GM19438 (cell line): Measurements from ENCODE around the gene EIF3F.

Experiments
- ATAC-seq: cut with Tn5 transposase; IDR thresholded peaks from one replicate; pipeline ENCODE4 v1.9.1; 2021; ENCODE audit warnings: low read depth; ENCODE audit not compliant: unreplicated experiment

EIF3F gene

DNA sequence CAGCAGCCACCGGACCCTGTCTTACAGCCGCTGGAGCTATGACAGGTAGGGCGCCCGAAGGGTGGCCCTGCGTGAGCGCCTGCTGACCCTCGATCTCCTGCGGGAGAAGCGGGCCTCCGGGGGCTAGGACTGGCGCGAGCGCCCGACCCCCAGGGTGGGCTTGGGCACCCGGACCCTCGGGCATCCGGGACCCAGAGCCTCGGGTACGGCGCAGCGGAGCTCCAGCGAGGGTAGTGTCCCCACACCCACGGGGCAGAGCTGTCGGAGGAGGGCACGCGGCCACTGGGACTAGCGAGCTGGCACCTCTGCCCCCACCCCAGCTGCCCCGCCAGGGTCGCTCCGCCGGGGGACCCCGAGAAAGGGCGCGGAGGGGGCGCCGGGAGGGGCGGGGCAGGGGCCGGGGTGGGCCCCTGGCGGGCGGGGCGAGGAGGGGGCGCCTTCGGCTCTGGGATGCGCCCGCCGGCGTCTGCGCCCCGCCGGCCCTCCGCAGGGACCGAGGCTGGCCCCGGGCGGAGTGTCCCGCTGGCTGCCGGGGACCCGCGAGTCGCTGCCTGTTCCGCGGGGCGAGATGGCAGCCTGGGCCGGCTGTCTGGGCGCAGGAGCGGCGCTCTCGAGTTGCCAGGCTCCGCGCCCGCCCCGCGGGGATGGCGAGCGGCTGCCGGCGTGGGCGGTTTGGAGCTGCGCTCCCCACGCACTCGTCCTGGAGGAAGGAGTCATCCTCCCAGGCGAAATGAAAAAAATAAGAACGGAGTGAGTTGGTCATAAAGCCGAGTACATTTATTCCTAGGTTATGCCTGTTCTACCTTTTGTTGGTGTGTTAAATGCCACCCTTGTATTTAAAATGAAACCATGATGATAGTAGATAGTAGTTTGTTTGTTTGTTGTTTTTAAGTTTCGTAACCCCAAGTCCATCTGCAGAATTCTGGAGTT is 32.4 kb downstream of the EIF3F start:
- no peak for ATAC-seq

DNA sequence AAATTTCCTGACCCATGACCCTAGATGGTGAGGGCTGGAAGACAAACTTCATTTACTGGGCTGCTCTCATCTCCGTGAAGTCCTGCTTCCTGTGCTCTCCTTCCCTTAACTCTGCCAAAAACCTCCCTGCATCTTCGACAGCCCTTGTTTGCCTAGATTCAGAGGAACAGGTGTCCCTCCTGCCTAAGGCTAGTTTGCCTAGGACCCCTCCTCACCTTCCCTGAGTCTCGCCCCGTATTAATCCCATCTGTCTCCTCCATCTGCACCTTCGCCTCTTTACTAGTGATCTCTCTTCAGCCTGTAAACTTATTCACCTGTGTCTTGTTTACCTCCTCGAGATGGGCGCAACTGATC is 33.1 kb downstream of the EIF3F start:
- ATAC-seq = no peak

DNA sequence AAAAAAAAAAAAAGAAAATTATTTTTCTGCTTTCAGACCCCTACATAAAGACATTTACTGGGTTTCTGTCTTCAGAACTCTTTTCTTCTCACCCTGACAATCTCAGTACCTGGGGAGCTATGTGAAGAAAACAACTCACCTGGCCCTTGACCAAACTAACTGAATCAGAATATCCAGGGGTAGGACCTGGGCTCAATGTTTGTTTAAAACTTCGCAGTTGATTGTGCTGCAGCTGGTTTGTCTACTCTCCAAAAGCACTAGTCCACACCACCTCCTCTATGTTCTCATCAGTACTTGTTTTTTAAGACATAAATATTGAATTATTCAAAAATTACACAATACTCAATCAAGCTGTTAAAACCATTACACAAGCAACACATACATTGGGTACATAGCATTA is 34.8 kb downstream of the EIF3F start:
- ATAC-seq = no peak

DNA sequence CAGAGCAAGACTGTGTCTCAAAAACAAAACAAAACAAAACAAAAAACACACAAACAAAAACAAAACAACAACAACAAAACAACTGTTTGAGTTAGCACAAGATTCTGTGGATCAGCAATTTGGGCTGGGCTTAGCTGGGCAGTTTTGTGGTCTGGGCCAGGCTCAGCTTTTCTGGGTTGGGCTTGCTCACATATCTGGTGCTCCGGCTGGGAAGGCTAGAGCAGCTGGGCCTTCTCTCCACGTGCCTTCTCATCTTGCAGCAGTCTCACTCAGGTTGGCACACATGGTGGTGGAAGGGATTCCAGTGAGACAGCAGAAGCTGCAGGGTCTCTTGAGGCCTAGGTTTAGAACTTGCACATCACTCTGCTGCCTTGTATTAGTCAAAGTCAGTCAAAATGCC is 35.7 kb downstream of the EIF3F start:
- ATAC-seq = no peak

DNA sequence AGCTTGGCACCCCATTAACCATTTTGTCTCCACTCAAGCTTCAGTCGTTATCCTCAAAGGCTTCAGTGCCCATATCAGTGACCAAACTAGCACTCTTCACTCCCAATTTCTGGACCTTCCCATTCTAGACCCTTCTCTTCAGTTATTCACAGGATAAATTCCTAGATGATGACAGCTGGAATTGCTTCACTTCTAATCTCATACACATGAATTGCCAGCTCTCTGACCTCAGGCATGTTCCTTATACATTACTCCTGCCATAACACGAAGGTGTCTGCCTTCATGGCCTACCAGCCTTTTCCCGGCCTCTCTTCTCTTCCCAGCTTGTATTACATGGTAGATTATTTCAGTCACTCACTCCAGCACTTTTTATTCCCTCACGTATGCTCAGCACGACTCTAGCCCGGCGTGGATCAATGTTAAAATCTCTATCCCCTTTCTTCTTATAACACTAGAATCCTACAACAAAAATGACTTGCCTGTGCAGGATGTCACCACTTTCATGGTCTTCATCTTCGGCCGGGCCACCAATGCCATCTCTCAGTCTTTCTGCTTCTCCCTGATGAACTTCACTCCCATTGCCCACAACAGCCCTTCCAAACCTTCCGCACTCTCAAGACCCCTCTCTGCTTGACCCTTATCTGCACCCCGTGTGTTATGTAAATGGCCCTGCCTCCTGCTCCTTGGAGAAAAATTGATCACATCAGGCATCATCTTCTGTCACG is 36.9 kb downstream of the EIF3F start:
- ATAC-seq = no peak

DNA sequence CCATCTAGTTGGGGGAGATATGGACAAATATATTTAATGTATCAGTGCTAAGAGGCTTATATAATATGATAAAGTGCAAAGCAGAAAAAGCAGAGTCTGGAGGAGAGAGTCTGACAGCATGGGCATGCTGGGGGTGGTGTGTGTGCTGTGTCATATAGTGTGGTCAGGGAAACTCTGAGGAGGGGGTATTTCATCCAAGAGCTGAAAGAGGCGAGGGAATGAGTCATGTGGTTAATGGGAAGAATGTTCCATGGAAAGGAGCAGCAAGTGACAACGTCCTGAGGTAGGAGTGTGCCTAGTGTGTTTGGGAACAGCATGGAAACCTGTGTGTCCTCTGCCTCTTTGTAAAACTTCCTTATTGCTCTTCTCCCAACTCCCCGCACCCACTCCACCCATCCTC is 38.0 kb downstream of the EIF3F start:
- no peak for ATAC-seq

DNA sequence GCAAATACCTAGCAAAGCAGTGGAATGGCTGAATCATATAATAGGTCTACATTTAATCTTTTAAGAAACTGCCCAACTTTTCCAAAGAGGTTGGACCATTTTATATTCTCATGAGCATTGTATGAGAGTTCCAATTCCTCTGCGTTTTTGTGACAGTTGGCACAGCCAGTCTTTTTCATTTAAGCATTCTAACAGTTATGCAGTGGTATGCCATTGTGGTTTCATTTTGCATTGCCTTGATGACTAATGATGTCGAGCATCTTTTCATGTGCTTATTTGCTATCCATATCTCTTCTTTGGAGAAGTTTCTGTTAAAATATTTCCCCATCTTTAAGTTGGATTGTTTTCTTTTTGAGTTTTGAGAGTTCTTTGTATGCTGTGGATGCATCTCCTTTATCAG is 38.7 kb downstream of the EIF3F start:
- ATAC-seq = no peak

DNA sequence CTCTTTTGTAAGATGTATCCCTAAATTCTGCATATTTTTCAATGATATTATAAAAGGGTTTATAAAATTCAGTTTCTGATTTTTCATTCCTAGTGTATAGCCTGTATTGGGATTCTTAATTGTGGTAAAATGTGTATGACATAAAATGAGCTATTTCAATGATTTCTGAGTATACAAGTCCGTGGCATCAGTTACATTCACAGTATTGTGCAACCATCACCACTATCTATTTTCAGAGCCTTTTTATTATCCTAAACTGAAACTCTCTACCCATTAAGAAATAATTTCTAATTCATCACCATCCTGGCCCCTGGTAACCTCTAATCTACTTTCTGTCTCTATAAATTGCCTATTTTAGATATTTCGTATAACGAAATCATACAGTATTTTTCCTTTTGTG is 39.8 kb downstream of the EIF3F start:
- no peak for ATAC-seq

DNA sequence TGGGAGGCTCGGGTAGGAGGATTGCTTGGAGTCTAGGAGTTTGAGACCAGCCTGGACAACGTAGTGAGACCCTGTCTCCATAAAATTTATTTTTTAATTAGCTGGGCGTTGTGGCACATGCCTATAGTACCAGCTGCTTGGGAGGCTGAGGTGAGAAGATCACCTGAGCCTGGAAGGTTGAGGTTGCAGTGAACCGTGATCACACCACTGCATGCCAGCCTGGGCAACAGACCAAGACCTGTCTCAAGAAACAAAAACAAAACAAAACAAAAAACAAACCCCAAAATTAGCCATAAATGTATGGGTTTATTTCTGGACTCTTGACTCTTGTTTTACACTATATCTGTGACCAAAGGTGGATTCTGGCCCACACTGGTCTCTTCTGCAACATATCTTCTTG is 41.6 kb downstream of the EIF3F start:
- ATAC-seq = no peak

DNA sequence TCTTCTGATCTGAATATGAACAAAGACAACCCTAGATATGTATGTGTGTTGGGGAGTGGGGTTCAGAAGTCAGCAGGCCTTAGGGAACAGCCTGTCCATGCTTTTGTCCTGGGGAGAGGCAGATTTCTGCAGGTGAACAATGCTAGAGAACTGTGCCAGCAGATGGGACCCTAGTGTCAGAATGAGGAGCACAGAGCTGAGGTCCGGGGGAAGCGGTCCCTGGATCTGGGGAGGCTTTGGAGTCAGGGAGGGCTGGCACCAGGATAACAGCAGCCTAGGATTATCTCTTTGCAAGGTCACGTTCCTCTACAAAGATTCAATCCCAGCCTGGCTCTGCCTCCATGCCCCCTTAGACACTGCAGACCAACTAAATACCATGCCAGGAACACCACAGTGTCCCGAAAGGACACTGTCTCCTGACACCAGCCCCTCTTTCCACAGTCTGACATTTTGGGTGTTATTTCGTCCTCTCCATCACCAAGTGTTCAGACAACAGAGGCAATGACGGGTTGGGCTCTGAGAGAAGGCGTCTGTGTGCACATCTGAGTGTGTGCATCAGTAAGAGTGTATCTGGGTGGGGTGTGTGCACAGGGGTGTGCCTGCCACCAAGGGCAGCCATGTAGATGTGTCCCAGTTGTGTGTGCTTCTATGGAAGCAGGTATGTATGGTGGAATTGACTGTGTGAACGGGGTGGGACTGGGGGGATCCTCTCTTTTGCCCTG is 43.5 kb downstream of the EIF3F start:
- ATAC-seq = no peak

DNA sequence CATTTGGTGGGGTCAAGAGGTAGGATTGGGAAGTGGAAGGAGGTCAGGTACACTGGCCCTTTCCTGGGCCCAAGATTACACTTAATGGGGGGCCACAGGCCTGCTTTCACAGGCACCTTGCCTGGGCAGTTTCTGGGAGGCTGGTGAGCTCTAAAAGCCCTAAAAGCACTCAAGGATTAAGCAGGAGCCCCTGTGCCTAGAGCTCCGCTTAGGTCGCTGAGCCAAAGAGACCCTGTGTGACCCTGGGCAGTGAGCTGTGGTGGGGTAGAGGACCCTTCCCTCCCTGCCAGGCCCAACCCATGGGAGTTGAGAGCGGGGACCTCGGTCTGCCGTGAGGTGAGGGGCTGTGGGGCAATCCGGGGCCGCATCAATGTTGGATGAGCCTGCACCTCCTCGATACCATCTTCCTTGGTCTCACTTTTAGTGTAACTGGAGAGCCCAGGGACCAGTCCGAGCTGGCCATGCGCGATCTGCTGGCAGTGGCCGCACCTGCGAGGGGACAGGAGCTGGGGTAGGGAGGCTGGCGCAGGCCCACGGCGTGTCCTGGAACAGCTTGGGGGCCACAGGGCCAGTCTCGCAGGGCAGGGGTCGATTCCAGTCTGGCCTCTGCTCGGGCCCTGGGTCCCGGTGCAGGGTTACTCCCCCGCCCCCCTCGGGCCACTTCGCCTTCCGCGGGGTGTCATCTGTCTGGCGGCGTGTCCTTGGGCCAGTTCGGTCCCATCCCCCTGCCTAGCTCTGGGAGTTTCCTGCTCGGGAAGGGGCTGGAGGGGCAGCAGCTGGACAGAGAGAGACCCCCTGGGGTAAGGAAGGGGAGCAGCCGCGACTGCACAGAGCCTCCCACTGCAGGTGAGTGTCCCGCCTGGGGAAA is 44.3 kb downstream of the EIF3F start:
- no peak for ATAC-seq

DNA sequence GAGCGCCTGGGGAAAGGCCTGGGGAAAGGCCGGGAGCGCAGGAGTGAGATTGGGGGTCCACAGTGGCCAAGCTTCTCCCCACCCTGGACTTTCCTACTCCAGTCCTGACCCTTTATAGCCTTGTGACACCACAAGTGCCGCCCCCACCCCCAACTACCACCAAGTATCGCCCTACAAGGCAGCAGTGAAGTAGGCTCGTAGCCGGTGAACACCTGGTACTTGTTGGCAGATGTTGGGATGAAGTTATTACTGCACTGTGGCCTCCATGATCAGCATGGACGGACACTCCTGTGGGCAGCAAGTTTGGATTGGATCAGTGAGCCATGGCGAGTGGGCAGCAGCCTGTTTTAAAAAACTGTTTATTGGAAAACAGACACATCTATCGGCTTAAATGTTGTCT is 45.0 kb downstream of the EIF3F start:
- ATAC-seq = no peak

DNA sequence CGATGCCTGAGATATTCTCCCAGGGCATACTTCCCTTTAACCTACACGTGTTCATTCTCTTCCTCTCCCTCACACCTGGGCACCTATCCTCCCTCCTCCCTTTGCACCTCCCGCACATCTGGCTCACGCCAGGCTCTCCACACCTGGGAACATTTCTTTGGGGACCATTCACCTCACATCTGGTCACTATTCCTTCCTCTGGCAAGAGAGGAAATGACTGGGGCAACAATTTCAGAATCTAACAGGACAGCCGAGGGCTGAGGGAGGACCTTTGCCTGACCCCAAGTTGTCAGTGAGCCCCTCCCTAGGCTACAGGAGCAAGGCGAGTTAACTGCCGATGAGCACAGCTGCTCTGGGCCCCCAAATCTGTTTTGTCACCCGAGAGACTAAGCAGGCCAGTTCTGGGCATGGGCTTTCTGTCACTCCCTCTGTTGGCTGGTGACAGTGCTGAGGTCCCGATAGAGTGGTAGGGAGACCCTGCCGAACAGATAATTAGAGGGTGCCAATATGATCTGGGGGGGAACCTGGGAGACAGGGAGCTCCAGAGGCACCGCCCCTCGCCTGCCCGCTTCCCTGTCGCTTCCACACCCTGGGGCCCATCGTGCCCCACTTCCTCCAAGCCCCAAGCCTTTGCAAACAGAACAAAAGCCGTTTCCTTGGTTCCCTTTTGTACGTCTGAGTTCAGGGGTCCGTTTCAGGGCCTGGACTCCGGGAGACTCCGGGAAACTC is 45.6 kb downstream of the EIF3F start:
- ATAC-seq = no peak

DNA sequence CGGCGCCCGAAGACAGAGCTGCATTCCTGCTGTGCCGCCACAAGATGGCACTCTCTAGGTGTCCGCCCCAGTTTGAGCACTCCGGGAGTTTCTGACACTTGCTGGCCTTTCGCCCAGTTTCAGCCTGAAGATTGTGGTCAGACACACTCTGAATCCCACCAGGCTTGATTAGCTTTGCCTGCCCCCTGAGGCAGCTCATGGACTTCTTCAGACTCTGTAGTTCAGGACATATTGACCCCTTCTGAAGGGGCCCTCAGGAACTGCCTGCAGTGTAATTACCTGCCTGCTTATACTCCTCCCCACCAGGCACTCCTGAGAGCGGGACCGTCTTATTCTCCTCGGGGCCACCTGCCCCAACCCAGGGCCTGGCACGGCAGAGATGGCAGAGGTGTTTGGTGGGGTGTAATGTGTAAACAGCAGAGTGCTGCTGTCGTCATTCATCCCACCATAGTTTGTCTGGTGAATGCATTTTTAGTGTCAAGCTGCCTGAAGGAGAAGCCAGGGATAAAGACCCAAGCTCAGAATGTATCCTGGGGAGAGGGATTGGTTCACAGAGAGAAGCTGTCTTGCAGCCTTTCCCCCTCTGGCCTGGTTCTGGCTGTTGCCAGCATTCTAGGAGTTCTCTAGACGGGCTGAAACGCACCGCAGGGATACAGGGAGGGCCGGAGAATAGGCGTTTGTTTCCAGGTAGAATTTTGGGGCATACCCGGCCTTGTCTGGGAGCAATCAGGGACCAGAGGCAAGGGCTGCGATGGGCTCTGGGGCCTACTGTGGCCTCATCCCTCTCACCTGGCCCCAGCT is 46.4 kb downstream of the EIF3F start:
- no peak for ATAC-seq

DNA sequence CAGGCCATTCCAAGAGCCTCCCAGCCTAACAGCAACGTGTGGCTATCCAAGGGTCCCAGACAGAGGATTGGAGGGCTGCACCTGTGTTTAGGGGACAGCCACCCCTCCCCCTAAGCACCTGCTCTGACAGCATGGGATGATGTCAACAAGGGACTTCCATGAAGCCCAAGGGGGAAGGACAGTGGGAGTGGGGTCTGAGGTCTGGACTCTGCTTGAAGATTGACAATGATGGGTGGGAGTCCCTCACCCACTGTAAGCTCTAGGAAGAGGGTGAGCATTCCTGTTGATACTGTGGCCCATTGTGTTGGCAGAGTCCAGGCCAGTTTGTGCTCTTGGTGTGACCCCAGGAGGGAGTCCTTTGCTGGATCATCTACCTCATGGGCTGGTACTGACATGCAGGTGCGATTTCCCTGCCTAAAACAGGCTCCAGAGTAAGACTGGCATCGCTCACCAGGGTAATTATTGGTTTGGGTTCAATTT is 47.0 kb downstream of the EIF3F start:
- ATAC-seq = no peak

DNA sequence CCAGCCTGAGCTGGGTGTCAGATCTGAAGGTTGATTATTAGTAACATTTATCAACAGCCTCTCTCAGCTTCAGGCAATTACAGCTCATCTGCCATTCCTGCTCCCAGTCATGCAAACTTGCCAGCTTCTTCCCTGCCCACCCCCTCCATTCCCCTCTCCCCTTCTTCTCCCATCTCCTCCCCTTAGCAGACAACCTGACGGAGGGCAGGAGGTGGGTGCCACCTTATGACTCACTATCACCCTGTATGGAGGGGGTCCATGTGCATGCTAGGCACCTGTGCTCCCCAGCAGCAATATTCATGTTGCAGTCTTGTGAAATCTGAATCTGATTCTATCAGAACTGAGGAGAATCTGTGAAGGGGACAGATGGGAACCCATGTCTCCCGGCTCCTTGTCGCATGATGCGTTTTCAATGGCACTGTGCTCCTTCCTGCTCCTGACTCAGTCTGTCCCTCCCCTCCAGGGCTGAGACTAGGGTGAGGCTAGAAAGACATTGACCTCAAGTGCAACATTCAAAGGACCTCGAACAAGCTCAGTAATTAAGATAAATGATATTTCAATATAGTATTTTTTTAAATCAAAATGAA is 47.6 kb downstream of the EIF3F start:
- no peak for ATAC-seq

DNA sequence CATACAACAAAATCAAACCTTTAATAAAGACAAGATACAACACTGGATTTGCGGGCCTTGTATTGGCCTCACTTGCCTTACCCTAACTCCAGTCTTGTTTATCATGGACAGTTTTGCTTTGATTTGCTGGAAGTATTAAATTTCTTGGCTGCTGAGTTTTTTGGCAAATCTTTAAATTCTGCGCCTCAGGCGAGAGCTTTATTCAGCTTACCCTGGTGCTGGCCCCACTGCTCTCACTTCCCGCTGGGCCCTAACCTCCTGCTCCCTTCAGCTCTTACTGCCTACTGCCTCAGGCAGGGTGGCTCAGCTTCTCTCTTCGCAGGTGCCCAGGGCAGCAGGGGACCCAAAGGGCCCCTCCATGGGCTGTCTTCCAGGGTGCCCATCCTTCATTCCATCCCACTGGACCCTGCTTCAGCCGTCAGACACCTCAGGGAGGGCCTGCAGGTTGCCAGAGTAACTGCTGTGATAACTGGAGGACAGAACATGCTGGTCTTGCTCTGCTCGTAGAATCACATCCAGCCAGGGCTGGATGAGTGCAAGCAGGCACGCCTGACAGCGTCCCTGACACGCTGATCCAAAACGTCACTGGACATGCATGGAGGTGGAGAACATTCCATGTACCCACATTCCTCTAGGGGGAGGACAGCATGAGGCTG is 48.2 kb downstream of the EIF3F start:
- no peak for ATAC-seq
